ENCODE data around the gene RBBP9.

DNA sequence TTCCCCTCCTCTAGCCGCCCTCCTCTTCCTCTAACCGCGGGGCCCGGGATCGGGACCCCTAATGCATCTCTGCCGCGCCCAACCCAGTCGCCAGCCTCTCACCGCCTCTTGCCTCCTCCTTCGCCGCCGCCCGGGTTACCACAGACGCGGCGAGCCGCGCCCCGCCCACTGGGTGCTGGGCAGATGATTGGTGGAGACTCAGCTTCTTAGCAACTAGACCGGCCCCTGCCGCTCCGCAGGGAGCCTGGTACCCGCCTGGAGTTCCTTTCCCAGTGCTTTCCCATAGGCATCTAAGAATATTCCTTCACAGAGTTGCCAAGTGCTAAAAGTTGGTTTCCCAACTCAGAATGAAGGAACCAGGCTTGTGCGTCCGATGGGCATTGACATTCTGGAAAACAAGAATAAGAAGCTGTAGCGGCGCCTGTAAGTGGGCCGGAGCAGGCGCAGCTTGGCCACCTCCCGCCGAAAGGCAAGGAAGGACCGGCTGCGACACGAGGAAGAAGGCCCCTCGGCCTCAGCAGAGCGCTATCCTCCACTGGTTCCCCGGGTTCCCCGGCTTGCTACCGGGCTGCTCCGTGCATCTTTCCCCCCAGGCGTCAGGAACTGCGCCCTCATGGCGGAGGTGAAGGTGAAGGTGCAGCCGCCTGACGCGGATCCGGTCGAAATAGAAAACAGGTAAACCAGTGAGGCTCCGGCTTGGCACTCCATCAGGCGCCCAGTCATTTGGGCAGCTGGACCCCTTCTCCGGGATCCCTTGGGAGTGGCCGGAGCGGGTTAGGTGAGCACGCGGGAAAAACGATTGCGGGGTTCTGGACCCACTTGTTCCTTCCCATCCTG, 29.9 kb downstream of the RBBP9 start, which contains the start of the genes DZANK1 and POLR3F:
- TF ChIP-seq, protein P1, sequence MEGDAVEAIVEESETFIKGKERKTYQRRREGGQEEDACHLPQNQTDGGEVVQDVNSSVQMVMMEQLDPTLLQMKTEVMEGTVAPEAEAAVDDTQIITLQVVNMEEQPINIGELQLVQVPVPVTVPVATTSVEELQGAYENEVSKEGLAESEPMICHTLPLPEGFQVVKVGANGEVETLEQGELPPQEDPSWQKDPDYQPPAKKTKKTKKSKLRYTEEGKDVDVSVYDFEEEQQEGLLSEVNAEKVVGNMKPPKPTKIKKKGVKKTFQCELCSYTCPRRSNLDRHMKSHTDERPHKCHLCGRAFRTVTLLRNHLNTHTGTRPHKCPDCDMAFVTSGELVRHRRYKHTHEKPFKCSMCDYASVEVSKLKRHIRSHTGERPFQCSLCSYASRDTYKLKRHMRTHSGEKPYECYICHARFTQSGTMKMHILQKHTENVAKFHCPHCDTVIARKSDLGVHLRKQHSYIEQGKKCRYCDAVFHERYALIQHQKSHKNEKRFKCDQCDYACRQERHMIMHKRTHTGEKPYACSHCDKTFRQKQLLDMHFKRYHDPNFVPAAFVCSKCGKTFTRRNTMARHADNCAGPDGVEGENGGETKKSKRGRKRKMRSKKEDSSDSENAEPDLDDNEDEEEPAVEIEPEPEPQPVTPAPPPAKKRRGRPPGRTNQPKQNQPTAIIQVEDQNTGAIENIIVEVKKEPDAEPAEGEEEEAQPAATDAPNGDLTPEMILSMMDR (IDR thresholded peaks at IDR 0.05; ENCODE audit: low read length) = no peak
- TF ChIP-seq EZH2 (IDR thresholded peaks at IDR 0.05; ENCODE audit: borderline replicate concordance, low read length) = no peak
